GM12892 (cell line): ENCODE results near the gene BTG4.

ENCODE experiments used
- POLR2A ChIP-seq: IDR thresholded peaks from 2 replicates; pipeline ENCODE4 v1.6.1; 2011; ENCODE audit warnings: low read depth, low read length, control low read depth
- POLR2AphosphoS5 ChIP-seq: IDR thresholded peaks from 2 replicates; pipeline ENCODE4 v1.6.1; 2011; ENCODE audit warnings: low read depth, low read length, control low read depth
- TAF1 ChIP-seq: IDR thresholded peaks from 2 replicates; pipeline ENCODE4 v1.6.1; 2011; ENCODE audit warnings: low read depth, mild to moderate bottlenecking, control low read depth, low read length, borderline replicate concordance

- TF ChIP-seq POLR2A (no peak), POLR2AphosphoS5 (no peak), TAF1 (no peak)
Measured at GRCh38 chr11:111531136-111531535, 18.9 kb upstream of the BTG4 start.
